CD4-positive, alpha-beta T cell treated with Interleukin-10 for 1 hour (primary cell): Measurements from ENCODE around the gene MAEA.
A peak's percentile ranks its signal among the peaks of the same experiment; 100 is the strongest.
"Not testable (repeated sequence)": the region's sequence is repeated elsewhere in the genome, so short reads cannot be mapped to it uniquely, and the experiment has no call there.

ENCODE experiments used
- DNase-seq: peaks from one replicate; pipeline ENCODE4 v3.0.0-alpha.2; 2020

The MAEA gene

DNA sequence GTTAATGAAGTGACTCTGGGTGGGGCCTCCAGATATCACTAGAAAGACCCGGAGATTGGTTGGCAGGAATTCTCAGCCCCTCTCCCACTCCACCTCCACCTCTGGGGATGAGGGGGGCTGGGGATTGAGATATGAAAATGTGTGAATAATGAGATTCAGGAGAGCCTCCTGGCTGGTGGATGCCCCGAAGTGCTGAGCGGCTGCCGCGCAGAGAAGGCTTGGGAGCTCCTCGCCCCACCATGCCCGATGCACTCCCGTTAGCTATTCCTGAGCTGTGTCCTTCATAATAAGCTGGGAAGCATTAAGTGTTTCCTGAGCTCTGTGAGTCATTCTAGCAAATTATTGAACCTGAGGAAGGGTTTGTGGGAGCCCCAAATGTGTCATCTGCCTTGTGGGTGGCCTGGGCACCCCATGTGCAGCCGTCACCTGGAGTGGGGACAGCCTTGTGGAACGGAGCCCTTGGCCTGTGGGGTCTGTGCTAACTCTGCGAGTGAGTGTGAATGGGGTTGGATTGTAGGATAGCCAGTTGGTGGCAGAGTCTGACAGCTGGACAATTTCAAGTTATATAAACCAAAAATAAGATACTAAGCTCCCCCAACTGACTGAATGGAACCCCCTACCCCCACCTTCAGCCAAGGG is 4.4 kb upstream of the MAEA start:
- no peak for DNase-seq

DNA sequence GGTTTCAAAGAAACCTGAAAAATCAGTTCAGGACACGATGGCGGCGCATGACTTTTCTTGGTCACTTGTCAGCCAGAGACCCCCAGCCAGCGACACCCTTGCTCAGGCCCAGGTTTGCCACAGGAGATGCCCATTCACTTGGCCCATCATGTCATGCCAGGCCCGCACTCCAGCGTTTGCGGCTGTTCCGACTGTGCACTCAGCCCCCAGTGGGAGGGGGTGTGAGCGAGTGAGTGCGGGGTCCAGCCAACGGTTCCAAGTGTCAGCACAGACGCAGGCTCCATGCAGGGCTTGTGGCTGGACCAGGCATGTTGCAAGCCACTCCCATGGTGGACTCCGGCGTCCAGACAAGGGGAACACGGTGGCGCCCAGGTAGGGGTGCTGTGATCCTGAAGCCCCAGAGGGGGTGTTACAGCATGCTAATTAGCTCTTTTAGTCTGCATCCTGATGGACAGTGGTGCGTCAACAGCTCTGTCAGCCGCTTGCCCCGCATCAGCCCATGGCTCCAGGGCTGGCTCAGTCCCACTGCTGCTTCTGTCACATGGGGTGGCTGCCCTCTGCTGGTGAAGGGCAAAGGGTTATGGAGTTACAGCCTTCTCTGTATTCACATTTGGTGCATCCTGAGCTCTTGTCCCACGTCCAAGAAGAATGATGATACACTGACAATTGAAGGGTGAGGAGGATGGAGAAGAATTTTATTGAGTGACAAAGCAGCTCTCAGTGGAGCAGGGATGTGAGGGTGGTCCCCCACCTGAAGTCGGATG is 3.7 kb upstream of the MAEA start:
- DNase-seq: peak; percentile 45

DNA sequence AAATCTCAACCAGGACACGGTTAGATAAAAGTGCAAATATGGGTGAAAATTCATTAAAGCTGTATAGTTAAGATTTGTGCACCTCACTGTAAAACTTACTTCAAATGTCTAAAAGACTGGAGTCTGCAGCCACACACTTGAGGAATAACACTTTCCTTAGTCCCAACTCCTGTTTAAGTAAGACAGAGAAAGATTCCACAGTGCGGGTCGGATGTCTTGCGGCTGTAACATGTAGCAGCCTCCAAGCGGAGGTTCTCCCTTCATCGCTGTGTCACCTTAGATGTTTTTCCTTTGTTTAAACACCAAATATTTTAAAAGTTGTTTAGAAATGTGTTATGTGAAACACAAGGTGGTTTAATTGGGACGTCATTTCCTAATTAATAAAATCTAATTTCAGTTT is 905 bp upstream of the MAEA start:
- DNase-seq: no peak

DNA sequence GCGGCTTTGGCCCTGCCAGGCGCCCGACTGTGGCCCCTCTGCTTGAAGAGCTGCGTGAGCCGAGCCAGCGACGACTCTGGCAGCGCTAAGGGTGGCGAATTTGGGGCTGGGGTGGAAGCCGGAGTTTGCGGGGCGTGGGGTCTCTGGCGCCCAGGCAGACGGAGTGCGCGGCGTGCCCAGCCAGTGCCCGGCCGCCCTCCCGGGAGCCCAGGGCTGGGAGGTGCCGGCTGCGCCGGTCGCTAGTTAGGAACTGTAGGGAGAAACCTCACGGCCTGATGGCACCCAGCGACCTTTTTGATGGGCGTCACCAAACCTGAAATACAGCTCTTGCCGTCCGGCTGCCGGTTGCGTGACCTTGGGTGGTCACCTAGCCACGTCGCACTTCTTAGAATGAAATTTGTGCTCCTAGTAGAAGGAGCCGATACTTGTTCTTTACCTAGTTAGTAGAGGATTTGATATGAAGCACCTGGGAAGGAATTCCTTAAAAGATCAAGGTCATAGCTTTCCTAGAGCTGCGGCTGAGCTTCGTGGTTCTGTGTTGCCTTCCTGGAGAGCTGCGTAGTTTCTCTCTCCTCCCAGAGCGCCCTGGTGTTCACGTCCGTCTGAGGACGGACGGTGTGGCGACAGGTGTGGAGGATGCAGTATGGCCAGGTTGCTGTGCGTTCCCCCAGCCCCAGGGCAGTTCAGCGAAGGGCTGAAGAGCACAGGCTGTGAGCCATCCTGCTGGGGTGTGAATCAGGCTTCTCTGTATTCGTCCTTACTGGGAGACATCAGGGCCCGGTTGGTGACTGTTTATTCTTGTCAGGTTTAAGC is 680 bp downstream of the MAEA start:
- peak; percentile 16 for DNase-seq

DNA sequence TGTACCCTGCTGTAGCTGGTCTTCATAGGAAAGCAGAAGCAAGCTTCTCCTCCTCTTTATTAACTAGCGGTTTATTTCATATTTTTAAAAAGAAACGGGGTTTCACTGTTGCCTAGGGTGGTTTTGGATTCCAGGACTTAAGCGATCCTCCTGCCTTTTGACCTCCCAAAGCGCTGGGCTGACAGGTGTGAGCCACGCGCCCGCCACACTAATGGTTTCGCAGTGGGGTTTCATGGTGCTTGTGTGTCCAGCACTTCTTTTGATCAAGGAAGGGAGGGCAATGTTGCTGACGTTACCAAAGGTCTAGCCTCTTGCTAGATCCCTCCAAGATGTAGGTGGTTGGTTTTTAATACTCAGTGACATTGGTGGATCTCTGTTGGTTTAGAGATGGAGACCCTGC is 1.4 kb downstream of the MAEA start:
- no peak for DNase-seq

DNA sequence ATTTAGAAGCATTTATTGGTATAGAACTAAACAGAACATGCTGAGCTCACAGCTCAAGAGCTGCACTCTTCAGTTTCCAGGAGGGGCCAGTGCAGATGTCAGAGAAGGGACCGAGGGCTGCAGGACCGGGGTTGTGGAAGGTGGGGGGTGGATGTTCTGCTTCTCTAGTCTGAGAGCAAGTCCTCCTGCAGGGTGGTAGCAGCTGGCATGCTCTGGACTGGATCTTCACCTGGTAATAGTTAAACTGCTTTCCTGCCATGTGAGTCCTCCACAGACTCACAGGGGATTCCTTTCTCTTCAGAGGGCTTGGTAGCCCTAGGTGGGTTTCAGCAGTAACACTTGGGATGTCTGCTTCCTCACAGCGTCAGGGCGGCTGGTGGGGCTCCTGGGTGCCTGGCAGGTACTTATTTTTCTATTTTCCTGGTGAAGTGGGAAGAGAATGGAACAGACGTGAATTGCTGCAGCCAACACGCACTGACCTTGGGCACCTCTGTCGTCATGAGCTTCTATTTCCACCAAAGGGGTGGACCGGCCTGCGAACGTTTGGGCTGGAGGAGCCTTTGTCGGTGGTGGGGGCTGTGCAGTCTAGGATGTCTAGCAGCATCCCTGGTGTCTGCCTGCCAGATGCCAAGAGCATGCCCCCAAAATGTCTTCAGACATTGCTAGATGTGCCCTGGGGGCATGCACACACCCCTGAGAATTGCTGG is 2.5 kb downstream of the MAEA start:
- DNase-seq: no peak

DNA sequence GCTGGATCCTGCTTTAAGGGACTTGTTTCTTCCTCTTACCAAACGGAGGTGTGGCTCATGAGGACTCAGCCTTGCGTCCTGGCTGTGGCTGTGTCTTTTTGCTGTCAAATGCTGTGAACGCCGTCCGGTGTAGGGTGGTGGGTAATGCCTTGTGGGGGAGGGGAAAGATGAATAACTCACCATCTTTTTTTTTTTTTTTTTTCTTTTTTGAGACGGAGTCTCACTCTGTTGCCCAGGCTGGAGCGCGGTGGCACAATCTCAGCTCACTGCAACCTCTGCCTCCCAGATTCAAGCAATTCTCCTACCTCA is 3.0 kb downstream of the MAEA start:
- DNase-seq: not testable (repeated sequence)

DNA sequence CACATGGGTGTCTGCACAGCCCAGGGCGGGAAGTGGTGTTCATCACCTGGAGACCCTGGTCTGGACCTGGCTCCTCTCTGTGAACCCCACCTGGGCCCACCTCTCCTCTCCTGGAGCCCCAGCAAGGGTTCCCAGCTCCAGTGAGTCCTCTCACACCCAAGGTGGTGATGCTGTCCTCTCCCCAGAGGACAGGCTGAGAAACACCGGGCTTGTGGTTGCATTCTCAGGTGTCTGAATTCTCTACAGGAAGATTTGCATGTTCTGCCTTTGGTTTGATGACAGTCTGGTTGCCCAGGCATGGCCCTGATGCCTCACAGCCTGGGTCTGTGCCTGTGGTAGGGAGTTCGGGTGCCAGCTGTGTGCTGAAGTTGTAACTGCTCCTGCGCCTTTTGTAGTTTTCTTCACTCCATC is 3.8 kb downstream of the MAEA start:
- no peak for DNase-seq

DNA sequence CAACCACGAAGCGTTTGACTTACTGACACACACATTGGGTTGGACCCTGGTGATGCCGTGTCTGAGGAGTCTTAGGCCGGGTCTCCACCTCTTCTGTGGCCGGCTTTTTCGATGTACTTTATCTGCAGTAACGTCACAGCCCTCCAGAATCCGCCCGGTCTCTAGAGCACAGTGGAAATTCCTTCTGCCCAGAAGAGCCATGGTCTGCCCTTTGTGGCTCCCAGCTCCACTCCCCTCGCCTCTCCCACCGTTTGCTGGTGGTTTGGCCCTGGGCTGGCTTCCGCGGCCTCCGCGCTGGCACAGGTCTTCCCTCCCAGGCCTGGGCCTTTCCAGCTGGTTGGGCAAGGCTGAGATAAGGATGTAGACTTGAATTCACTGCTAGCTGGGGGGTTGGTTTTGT is 4.3 kb downstream of the MAEA start:
- DNase-seq: no peak

DNA sequence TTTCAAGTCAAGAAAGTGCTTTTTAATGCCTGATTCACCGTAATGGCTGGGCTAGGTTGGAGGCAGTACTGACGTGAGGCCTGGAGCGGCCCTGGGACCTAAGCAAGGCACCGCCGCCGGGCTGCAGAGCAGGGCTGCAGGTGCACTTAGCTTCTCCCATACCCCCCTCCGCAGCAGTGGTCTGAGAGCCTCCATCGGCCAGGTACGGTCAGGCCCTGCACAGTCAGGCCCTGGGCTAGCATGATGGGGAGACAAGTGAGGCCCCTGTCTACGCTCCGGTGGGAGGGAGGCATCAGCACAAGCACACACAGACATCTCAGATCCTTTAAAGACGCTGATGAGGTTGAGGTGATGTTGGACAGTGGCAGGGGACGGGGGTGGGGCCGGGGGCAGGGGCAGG is 4.7 kb downstream of the MAEA start:
- DNase-seq: no peak

DNA sequence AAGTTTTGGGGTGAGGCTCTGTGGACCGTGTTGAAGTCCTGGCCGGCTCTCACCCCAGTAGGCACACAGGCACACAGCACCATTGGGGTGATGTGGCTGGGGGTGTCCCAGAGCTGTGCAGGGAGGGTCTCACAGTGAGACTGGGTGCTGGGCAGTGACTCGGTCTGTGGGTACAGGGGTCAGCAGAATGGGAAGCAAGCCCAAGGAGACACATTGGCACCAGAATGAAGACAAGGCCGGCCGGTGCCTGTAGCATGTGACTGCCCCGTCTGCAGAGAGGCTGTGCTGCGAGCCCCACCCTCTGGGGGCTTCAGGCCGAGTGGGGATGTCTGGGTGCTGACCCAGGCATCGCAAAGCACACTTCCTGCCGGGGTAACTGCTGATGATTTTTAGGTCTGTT is 5.2 kb downstream of the MAEA start:
- DNase-seq: no peak

DNA sequence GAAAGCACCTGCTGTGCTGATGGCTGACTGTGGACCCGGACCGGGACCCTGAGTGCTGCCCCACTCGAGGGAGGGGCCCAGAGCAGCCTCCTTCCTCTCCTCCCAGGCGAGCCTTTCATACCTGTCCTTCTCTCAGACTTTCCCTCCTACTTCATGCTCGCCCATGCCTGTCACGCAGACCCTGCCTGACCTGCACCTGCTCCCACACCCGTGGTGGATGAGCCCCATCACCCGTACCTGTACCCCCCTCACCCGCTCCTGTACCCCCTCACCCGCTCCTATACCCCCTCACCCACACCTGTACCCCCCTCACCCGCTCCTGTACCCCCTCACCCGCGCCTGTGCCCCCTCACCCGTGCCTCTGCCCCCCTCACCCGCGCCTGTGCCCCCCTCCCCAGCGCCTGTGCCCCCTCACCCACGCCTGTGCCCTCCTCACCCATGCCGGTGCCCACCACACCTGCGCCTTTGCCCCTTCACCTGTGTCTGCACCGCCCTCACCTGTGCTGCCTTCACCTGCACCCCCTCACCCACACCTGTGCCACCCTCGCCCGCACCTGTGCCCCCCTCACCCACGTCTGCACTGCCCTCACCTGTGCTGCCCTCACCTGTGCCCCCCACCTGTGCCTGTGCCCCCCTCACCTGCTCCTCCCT is 5.8 kb downstream of the MAEA start:
- no peak for DNase-seq

DNA sequence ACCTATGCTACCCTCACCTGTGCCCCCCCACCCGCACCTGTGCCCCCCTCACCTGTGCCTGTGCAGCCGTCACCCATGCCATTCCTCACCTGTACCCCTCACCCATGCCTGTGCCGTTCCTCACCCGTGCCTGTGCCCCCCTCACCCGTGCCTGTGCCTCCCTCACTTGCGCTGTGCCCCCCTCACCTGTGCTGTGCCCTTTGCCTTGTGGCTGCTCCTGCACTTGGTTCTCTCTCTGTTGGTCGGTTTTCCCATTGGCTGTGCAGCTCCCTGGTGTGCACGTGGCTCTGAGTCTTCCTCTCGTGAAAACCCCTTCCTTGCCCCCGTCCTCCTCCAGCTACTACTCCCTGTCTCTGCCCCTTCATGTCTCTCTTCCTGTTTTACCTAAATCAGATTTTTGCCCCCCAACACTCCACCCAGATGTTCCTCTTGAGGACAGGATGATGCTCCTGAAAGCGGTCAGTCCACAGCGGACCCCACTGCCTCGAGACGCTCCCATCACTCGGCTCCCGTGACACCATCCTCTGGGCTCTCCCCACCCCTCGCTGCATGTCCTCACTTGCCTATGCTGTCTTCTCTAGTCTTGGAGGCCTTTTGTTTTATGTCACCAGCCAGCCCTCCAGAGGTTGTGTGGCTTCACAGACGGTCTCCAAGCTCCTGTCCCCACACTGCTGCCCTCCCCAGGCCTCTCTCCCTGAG is 6.8 kb downstream of the MAEA start:
- no peak for DNase-seq

DNA sequence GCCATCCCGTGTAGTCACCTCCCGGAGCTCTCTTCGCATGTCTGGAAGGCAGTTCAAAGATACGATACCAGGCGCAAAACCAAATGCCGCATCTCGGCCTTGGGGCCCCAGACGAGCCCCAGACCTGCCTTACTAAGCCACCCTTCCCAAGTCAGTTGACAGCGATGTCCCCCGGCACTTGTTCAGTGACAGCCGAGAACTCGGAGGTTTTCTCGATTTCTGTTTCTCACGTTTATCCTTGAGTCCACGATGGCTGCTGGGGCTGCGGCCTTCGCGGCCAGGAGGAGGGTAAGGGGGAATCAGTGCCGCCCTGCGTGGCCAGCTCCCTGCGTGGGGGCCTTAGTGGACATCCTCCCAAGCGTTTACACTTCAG is 7.3 kb downstream of the MAEA start:
- no peak for DNase-seq

DNA sequence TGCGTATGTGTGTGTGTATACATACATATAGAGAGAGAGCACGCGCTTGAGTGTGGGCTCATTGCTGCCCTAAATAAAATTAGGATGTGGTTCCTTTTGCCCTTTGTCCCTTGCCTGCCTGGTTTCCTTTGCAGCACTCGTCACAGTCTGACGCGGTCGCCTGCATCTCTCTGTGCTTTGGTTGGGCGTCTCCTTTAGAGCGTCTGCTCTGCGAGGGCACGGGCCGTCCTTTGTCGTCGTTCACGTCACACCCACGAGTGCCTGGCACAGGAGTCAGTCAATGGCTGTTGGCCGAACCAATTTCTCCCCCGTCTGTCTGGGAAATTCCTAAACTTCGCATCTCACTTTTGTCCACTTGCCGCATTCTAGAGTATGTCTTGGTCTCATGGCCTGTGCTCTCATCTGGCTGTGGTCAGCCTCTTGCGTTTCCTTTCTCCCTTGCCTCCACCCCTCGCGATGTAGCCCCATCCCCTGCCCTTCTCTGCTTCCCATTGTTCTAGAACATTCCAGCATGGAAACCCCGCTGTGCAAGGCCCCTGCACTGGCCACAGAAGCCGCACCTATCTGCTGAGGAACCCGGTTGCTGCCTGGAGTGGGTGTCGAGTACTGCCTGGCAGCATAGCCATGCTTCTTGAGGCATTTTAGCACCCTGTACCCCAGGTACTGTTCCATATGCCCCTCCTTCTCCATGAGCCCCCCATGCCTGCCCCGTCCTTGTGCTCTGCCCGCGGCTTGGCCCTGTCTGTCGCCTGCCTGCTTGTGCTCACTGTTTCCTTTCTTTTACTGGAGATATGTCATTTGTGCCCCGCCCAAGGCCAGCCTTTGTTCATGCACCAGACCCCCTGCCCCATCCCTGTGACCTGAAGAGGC is 8.0 kb downstream of the MAEA start:
- DNase-seq: no peak

DNA sequence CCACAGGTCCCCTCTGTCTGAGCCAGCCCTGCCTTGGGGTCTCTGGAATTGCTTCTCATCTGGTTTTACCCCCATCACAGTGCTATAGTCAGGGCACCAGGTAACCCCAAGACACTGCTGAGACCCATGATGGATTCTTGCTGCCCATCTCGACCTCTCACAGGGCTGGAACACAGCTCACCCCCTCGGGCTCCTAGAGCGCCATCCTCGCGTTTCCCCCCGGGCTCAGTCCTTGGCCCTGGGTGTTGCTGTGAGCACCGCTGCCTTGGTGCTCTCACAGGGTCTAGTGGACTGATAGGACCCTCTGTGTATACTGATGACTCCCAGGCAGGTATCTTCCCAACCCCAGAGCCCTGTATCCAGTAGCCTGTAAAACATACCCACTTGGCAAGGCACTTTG is 8.8 kb downstream of the MAEA start:
- no peak for DNase-seq

DNA sequence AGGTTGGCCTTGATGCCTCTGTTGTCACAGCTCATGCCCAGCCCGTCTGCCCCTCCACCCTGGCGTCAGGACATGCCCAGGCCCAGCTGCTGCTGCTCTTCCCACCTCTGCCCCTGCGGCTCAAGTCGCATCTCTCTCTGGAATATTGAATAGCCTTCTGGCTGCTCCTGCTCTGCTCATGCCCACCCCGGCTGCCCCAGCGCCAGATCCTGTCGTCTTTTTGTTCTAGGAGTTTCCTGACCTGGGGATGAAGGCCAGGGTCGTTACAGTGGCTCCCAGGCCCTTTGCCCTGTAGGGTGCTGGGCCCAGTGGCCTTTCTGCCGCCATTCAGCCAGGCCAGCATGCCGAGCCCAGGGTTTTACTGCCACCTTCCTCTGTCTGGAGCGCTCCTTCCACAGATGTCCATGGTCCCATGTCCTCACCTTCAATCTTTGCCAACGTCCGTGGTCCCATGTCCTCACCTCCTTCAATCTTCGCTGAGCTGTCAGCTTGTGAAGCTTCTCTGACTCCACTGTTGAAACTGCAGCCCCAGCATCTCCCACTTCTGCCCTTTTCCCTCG is 9.7 kb downstream of the MAEA start:
- no peak for DNase-seq

DNA sequence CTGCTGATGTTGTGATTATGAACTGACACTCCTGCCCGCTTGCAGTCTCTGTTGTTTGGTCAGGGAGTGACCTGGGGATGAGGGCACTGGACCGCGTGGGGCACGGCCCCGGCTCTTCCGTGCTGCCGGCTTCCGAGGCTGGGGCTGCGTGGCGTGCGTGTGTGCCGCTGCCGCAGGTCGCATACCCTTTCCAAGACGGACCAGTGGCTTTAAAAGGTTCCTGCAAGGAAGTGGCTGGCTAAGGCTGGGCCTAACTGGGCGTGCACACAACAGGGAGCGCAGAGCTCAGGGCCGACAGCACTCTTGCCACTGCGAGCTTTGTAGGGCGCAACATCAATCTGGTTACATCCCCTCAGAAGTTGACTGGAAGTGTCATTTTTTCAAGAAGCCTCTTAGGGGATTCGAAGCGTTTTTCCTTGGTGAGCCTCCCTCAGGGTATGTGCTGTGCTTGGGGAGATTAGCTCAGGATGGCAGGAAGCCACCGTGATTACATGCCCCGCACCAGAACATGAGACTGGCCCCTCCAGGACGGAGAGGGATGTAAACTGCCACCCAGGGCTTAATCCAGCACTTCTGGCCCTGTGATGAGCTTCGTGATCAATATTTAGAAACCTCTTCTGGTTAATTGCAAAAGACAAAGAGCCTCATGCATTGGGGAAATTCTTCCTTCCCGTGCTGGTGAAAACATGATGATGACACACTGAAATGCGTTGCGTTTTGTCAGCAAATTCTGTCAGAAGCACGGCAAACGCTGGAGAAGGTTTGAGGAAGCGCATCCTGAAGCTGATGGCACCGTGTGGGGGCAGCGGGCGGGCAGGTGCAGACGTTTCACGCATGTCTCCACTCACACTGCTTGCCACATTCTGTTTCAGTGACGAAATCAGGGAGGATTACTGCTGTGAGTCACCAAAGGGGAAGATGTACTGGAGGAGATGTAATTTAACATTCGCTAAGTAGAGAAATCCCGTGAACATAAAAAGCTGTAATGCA is 11.1 kb downstream of the MAEA start:
- DNase-seq: peak; percentile 30

DNA sequence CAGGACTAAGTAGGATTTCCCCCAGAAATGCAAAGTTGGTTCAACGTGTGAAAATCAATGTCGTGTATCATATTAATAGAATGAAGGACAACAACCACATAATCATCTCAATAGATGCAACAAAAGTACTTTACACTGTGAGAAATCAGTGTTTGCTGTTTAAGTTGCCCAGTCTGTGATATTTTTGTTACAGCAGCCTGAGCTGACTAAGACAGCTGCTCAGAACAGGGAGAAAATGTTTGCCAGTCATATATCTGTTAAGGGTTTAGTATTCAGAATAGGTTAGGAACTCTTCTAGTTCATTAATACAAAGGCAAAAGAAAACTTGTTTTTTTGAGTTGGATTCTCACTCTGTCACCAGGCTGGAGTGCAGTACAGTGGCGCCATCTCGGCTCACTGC is 12.5 kb downstream of the MAEA start:
- no peak for DNase-seq

DNA sequence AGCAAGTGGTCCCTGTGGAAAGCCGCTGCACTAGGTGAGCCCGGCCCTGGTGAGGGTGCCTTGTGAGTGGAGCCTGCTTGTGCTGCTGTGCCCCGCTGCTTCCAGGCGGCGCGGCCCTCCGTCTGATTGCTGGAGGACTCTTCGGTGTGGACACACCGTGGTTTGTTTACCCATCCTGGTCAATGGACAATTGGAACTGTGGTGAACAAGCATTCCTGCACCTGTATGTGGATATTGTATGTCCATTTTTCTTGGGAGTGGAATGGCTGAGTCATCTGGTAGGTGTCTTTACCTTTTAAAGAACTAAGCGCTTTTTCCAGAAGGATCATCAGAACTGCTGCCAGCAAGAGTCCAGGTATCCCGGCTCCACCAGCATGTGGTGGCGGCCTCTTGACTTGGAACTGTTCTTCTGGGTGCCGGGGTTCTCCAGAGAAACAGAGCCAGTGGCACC is 15.6 kb downstream of the MAEA start:
- DNase-seq: no peak
